ENCODE results near the gene GDPD5. TPM values are rescaled to one million over a fixed set of nuclear protein-coding genes. Genes with fewer than 3 reads are reported as not detected.

Gene GDPD5
- total and polyA plus RNA-seq, 10 of the 15 experiments (the other 5 are each of a cell fraction or from before 2014, with no cell fraction given): 0.10 to 30.0 (median 6.7) TPM

- no peaks in the 10 kb centered on the region for H3K27me3 ChIP-seq (replicated peaks in 1 of 2; ENCODE audit: control insufficient read depth in 2 of 2, insufficient read depth in 2 of 2, low read length in 1 of 2)
- DNase-seq (ENCODE audit: low read depth, low spot score) (no peak), ATAC-seq (no peak), FAIRE-seq (no peak)
- H3K9ac ChIP-seq (ENCODE audit: control insufficient read depth, insufficient read depth, low read length): no peak overlapping the region
- 49% methylated on average over 9 of the region's 9 CpGs for WGBS (ENCODE audit: insufficient coverage, insufficient replicate concordance, low lambda C conversion rate, missing lambda C conversion rate)
- no peak overlapping the region for H3K4me3 ChIP-seq
- no peak overlapping the region for H3K27ac ChIP-seq (ENCODE audit: control insufficient read depth, insufficient read depth)
- H3K4me2 ChIP-seq (ENCODE audit: control insufficient read depth, insufficient read depth): no peak overlapping the region
- TF ChIP-seq SUZ12 (IDR thresholded peaks at IDR 0.05; ENCODE audit: unreplicated experiment) (no peak), LARP7 (IDR thresholded peaks at IDR 0.05) (no peak), PAX5 (IDR thresholded peaks at IDR 0.05; ENCODE audit: borderline replicate concordance, low read depth, low read length) (no peak), FOS (IDR thresholded peaks at IDR 0.05; ENCODE audit: borderline replicate concordance, extremely low read depth, insufficient read length) (no peak), PBX3 (IDR thresholded peaks at IDR 0.05; ENCODE audit: insufficient replicate concordance, low read depth, low read length) (no peak), TBL1XR1 (IDR thresholded peaks at IDR 0.05; ENCODE audit: low read depth, low read length) (no peak), RAD21 (IDR thresholded peaks at IDR 0.05; ENCODE audit: insufficient read depth, low read depth, low read length) (no peak), ZNF274 (IDR thresholded peaks at IDR 0.05; ENCODE audit: insufficient read depth, insufficient read length) (no peak), ATF2 (IDR thresholded peaks at IDR 0.05; ENCODE audit: low read length) (no peak), IRF4 (IDR thresholded peaks at IDR 0.05; ENCODE audit: low read depth, low read length) (no peak), STAT1 (conservative IDR thresholded peaks at IDR 0.05) (no peak), POLR2A (IDR thresholded peaks at IDR 0.05; ENCODE audit: low read depth, low read length) (no peak)
- BruUV-seq (replicated peaks): no TSS peak
- ChIA-PET CTCF (interaction anchor here (0.5 to 1.4 kb wide), 5 partner anchors 69 to 265 kb away, joined by 3 to 8 read pairs (median 6); no protein-coding TSS in a partner anchor), POLR2A (no interaction called here), SMC1A (ENCODE audit: uncharacterized antibody, unreplicated experiment) (interaction anchor here (1.2 kb wide), 1 partner anchor 8 kb away, joined by 4 read pairs; no protein-coding TSS in a partner anchor), RAD21 (ENCODE audit: unreplicated experiment) (interaction anchor here (1.9 kb wide), 1 partner anchor 76 kb away, joined by 9 read pairs; no protein-coding TSS in a partner anchor)
- no peaks in the 10 kb centered on the region for H3K36me3 ChIP-seq (ENCODE audit: control insufficient read depth in 2 of 2, insufficient read depth in 2 of 2, low read length in 1 of 2)
- no peaks in the 10 kb centered on the region for H3K4me1 ChIP-seq (ENCODE audit: control insufficient read depth, insufficient read depth, low read length)
- H2AFZ ChIP-seq (ENCODE audit: control insufficient read depth, low read depth, low read length): no peak overlapping the region
- no peaks in the 10 kb centered on the region for H4K20me1 ChIP-seq (ENCODE audit: control insufficient read depth, insufficient read depth)
- in situ Hi-C loops (cut with MboI): no loop called here
- no peaks in the 10 kb centered on the region; the same call in 2 of the 3 replicates for H3K9me3 ChIP-seq (replicated peaks; ENCODE audit: control insufficient read depth, insufficient read depth, low read length)
- intact Hi-C loops (cut with micrococcal nuclease; ENCODE audit: unreplicated experiment): no loop called here
- H3K79me2 ChIP-seq (ENCODE audit: control insufficient read depth, insufficient read depth, low read length): no peaks in the 10 kb centered on the region
These were observed 71.7 kb downstream of the GDPD5 start for GRCh38 chr11:75453916-75454655.
